GM21423 (cell line): ENCODE data around the gene BRD3OS.

Experiments used
- ATAC-seq: cut with Tn5 transposase; IDR thresholded peaks from one replicate; pipeline ENCODE4 v1.9.1; 2021; ENCODE audit warnings: mild to moderate bottlenecking, moderate library complexity; ENCODE audit not compliant: unreplicated experiment

The BRD3OS gene, protein sequence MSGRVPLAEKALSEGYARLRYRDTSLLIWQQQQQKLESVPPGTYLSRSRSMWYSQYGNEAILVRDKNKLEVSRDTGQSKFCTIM

DNA sequence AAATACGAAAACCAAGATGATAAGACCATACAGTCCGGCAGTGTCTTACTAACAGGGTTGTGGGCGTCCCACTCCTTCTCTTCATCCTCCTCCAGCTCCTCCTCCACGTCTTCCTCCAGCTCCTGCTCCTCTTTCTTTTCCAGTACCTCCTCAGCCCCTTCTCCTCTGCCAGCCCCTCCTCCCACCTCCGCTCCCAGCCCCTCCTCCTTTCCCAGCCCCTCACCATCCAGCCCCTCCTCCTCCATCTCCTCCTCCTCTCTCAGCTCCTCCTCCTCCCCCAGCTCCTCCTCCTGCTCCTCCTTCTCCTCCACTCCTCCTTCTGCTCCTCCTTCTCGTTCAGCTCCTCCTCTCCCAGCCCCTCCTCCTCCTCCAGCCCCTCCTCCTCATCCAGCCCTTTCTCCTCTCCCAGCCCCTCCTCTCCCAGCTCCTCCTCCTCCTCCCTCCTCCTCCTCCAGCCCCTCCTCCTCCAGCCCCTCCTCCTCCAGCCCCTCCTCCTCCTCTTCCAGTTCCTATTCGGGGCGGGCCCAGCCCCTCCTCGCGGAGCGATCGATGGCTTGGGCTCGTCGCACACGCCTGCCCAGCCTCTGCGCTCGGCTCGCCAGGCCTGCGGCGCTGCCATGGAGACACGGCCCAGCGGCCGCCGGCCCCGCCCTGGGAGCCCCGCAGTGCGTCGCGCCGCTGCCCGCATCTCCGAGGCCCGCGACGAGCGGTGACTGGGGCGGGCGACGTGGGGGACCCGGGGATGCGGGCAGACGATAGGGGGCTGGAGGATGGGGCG is at the start of gene BRD3OS:
TSS of gene BRD3OS (plus strand) at position 654 of the 778 bp plus-strand sequence. CDS start 1,267 bp downstream, outside the sequence.
- ATAC-seq: peak; percentile 91

DNA sequence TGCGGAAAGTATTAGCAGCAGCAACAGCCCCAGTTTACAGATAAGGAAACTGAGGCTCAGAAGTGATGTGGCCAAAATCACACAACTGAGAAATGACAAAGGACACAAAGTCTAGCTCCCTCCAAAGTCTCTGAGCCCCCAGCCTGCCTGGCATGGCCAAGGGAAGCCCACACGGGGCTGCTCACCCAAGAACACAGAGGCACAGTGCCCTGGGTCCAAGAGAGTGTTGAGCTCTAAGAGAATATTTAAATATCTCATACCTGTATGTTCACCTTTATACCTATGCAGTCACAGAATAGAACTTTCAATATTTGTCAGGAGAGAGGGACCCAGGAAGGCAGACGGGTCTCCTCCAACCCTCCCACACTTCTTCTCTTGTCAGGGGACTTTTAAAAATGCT is 49.8 kb upstream of the BRD3OS start:
- ATAC-seq: no peak

DNA sequence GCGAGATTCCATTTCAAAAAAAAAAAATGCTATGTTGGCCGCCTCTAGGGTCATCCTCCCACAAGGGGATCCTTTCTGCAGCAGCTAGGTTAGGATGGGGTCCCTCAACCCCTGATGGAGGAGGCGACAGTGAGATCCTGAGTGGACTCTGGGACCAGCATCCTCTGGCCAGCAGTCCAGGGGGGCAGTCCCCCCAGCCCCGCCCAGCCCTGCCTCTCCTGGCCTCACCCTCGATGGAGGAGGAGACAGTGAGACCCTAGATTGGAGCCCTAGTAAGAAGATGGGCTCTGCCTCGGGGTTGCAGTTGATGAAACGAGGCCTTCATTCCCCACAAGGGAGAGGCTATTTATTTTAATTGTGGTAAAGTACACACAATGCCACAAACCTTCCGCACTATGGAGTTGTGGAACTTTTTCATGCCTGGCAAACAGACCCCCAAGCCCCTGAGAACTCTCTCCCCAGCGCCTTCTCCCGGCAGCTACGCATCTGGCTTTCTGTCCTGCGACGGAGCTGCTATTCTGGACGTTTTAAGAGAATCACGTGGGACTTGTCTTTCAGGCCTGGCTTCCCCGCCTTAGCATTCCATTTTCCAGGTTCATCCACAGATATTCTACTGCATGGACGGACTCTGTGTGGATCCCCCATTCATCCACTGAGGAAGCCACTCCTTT is 49.0 kb upstream of the BRD3OS start:
- ATAC-seq: no peak

DNA sequence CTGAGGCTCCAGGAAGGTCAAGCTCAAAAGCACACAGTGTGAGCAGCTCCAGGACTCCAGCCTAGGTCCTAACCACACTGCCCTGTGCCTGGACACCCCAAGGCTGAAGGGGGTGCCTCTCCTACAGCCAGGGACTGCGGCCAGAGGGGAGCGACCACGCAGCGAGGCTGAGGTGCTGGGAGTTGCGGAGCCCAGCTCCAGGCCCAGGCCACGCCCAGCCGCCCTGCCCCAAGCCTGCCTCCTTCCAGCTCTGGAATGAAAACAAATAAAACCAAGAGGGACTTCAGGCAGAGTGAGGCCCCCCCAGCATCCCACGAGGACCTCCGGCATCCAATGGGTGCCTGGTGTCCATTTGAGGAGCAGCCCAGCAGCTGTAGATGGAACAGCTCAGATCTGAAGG is 48.4 kb upstream of the BRD3OS start:
- no peak for ATAC-seq

DNA sequence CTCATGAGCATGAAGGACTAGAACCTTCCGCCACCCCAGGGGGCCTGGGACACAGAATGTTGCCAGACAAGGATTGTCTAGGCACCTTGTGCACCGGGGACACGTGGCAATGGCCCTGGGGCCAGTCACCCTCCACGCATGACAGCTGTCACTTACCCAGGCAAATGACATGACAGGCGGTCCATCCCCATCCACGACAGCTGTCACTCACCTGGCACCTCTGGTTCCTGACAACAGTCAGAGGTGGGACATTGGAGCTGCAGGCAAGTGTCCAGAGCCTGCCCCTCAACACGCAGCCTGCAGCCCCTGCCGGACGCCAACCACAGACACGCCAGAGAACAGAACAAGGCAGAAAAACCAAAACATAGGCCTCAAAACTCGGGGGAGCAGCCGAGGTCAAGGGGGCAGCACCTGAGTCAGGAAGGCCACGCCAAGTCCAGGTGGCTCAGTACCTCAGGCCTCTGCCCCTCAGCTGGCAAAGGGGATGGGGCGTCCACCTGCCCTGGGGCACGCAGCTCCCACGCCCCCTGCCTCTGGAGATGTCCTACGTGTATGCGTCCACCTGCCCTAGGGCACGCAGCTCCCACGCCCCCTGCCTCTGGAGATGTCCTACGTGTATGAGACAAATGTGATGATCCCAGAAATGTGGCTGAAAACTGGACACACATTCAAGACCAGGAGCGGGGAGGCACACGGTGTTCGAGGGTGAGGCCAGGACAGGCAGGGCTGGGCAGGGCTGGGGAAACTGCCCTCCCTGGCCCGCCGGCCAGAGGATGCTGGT is 47.7 kb upstream of the BRD3OS start:
- no peak for ATAC-seq

DNA sequence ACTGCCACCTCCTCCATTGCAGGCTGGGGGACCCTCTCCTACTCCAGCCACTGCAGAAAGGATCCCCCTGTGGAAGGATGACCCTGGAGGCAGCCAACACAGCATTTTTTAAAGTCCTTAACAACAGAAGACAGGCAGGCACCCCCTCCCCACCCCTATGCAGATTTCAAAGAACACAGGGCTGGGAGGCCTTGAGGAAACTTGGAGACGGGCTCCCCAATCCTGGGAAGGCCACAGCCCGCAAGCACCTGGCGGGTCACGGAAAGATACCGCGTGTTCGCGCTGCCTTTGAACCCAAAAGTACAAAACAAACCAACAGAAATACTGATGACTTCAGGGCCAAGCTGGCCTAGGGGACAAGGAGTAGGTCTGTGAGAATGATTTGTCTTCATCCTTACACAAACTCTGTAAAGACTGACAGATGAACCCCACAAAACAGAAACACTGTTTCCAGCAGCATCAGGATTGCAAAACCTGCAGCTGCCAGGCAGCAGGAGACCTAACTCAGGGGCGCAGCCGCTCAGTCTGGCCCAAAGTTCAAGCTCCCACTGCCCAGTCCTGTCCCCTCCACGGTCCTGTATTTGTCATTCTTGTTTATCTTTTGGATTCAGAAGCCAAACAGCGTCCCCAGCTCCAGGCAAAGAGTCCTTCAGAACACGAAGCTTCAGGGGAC is 46.9 kb upstream of the BRD3OS start:
- ATAC-seq: no peak

DNA sequence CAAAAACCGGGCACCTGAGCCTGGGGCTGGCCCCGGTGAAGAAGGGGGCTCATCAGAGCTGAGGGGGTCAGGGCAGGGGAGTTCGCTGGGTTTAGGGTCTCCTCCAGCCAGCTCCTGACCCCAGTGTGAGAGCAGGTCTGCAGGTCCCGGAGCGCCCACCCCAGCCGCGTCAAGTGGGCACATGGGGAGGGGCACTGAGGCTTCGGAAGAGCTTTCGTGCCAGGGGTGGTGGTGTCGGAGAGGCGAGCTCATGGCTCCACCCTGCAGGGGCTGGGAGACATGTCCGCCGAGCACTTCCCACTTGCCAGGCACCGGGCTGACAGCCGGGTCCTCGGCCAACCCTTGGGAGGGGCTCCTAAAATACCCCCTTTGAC is 46.4 kb upstream of the BRD3OS start:
- no peak for ATAC-seq

DNA sequence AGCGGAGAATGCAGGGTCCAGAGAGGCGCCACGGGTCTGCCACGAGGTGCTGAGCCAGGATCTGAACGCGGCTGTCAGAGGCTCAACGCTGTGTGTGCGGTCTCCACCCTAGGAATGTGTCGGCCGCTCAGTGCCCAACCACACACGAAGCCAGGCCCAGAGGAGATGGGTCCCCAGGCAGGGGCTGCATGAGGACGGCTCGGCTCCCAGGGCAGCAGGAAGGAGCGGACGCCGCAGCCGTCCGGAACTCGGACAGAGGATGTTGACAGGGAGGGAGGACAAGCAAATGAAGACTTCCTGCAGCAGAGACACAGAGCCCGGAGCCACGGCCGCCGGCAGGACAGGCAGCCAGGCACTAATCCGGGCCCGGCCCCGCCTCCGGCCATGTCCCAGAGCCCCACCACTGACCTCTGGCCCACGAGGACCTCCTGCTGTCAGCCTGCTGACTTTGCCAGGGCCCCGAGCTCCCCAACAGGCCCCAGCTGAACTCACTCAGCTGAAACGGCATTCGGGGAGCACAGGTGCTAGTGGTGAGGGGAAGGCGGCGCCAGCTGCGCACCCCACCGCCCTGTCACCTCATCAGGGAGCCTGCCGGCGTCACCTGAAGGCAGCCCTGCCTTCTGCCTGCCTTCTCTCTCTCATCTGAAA is 45.9 kb upstream of the BRD3OS start:
- ATAC-seq: peak; percentile 66

DNA sequence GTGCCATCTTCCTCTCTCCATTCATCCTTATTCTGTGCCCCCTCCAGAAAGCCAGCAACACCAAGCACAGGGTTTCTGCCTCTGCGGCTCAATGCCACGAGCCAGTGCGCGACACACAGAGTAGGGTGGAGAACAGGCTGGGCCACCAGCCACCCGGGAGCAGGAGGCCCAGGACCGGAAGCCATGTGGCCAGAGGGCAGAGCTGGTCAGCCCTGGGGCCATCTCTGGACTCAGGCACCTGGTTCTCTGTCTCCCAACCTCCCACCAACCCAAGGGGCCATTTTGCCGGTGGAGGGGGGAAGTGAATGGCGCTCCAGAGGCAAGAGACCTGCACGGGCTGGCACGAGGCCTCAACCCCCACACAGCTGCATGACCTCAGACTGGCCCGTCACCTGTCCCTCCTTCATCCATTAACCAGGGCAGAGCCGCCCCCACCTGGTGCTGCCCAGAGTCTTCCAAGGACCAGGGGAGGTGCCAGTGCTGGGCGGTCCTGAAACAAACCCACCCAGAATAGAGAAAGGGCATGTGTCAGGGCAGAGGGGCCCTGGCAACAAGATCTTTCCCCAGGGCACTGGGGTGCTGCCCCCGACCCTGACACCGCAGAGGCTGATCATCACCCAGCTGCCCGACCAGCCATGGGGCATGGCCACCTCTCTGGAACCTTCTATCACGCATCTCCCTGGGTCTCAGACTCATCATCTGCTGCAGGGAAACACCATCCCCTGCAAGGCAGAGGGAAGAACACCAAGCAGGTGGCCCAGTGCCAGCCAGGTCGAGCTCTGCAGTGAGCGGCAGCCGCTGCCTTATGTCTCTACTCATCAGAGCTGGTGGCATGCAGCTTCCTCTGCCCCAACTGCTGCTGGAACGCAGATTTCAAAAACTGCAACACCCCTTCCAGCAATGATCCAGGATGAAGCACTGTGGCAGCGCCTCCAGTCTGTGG is 45.1 kb upstream of the BRD3OS start:
- no peak for ATAC-seq

DNA sequence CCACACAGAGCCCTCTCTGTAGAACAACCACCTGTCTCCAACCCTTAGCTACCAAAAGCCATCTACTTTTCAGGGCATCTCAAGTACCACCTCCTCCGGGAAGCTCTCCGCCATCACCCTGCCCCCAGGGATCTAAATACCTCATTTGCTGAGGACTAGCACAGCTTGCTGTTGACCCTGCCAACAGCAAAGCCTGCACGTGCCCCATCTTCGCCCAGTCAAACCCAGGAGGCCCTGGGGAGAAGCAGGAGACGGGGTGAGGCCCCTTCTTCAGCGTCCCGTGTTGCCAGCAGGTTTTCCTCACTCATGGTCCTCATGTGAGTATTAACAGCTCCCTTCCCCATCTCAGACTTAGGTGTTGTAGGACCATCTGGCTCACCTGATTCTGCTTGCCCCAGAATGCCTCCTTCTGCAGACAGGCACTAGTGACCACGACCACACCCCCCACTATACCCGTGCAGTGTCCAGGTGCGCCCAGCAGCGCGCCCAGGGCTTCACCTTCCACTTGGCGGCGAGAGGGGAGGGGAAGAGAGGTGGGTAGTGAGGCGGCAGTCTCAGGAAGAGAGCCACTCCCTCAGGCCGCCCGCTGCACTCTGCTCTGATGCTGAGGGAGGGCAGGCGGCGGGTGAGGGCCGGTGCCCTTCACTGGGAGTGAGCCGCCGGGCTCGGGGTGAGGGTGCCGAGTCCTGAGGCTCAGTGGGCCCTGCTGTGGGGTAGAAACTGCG is 44.3 kb upstream of the BRD3OS start:
- no peak for ATAC-seq

DNA sequence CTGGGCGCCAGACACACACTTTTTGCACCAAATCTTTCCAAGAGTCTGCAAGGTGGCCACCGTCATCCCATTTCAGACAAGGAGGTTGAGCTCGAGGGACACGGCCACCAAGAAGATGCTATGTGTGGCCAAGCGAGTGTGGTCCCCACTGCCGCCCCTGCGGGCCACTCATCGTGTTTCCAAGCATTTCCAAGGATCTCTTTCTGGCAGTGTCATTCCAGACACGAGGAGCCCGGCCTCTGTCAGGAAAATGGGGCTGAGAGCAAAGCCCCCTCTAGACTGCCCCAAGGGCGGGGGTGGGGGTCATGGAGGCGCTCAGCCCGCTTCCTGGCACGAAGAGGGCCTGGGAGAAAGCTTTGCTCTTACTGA is 43.7 kb upstream of the BRD3OS start:
- no peak for ATAC-seq

DNA sequence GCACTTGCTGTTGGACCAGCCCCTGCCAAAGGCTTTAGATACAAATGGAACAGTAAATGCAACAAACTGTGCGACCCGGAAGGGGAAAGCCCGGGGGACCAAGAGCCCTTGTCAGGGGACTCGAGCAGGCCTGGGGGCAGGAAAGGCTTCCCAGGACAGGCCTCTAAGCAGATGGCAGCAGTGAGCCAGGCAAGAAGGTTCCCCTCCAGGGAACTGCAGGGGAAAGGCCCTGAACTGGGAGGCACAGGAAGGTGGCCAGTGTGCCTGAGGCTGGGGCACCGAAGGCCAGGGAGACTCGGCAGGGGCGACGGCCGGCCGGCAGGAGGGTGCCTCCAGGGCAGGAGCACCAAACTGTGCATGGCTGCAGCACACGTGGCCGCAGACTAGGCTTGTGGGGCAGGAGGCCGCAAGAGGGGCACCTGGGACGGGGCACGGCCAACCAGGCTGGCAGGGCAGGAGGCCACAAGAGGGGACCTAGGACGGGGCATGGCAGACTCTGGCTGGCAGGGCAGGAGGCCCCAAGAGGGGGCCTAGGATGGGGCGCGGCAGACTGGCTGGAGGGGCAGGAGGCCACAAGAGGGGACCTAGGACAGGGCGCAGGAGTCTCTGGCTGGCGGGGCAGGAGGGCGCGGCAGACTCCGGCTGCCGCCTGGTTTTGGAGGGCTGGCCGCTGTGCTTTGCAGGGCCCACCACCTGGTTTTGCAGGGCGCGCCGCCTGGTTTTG is 43.2 kb upstream of the BRD3OS start:
- no peak for ATAC-seq

DNA sequence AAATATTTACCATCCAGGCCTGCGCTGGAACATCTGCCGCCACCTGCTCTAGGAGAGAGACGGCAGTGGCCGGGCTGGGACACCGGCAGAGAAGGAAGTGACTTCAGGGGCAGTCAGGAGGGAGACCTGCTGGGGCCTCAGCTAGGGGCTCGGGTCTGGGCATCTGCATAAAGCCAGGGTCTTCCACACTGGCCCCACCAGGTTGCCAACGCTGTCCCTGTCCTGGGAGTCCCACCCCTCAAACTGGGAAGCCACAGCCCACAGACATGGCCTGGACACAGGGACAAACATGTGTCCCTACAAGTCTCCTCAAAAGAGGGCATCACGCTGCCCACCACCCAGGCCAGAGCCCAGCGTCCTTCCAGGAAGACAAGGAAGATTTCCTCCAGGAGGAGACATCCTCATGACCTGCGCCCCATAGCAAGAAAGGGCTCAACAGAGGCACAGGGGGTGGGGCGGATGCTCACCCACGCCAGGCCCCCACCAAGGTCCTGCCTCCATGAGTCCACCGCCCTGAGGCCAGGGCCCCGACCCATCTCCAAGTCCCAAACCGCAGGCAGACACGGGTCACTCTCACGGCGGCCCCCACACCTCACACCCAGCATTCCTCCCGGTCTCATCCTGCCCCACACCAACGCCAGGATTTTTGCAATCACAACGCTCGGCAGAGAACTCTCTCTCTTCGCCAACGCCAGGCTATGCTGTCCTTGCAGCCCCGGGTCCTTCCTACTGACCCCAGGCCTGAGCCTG is 42.1 kb upstream of the BRD3OS start:
- ATAC-seq: no peak

DNA sequence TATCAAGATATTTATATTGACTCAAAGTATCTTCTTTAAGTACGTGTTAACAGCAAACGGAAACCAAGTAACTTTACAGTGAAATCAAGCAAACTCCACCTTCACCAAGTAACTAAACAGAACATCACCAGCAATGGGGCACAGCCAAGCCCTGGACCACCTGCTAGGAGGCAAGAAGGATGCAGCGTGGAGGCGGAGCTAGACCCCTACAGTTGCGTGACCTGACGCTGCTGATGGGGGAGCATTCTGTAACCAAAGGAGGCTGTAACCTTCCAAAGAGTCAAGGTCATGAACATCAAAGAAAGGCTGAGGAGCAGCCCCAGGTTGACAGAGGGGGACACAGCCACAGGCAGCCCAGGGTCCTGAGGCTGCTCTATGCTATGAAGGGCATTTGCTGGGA is 39.2 kb upstream of the BRD3OS start:
- no peak for ATAC-seq

DNA sequence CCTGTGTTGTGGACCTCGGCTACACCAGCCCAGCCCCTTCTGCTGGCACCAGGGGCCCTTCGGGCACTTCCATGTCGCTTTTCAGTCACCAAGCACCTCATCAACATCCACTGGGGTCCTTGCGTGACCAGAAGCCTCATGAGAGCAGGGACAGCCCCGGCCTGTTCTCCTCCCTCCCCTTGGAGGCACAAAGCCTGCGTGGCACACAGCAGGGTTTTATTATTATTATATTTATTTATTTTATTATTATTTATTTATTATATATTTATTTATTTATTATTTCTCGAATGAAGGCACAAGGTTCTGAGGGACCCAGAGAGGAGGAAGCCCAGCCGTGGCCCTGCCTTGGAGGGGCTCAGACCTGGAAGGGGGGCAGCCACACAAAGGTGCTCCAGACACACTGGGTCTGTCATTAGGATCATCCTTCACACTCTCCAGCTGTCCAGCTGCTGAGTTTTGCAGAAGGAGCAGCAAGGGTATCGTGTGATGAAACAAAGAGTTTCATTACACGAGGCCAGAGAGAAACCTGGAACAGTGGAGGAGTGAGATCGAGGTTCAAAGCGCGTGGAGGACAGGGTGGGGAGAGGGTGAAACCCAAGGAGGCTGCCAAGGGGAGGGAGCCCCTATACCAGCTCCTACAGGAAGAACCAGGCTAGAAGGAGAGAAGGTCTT is 38.4 kb upstream of the BRD3OS start:
- ATAC-seq: no peak

DNA sequence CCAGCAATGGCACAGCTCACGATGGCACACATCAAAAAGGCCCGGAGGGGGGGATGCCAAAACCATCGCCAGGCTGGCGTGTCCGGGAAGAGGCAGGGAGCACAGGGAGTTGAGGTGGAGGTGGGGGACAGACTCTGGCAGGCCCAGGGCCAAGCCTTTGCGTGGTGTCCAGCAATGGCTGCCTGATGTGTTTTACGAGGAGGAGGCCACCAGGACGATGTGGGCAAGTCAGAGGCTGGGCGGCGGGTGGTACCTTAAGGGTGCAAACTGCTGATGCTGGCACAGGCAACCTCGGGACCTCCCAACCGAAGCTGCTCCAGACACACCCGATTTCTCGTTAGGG is 37.9 kb upstream of the BRD3OS start:
- ATAC-seq: no peak
